HL-60 (cell line): Measurements from ENCODE around the gene PMVK.

Experiments
- DNase-seq, 2 experiments: peaks; one replicate each; pipeline ENCODE4 v3.0.0-alpha.2; 2010 to 2020; ENCODE audit warnings: low read depth in 1 of 2, low spot score in 1 of 2
- H3K27ac ChIP-seq: fragments of 250-450 bp; sonication (Bioruptor Pico); replicated peaks from 2 replicates; pipeline ENCODE4 v1.5.1; 2020; ENCODE audit warnings: mild to moderate bottlenecking, moderate library complexity
- H3K27me3 ChIP-seq: fragments of 250-450 bp; sonication (Bioruptor Pico); 2 replicates; pipeline ENCODE4 v1.5.1; 2021; ENCODE audit warnings: mild to moderate bottlenecking, moderate library complexity; ENCODE audit not compliant: insufficient read depth, poor library complexity, severe bottlenecking
- H3K4me3 ChIP-seq: replicated peaks from 2 replicates; pipeline ENCODE4 v1.5.1; 2011; ENCODE audit warnings: mild to moderate bottlenecking, control low read depth, low read length; ENCODE audit not compliant: insufficient read depth
- CTCF ChIP-seq: IDR thresholded peaks from one replicate; pipeline ENCODE4 v1.5.1; 2011; ENCODE audit warnings: low read length, control low read depth, inconsistent platforms; ENCODE audit not compliant: insufficient read depth
- GABPA ChIP-seq: IDR thresholded peaks from 2 replicates; pipeline ENCODE4 v1.6.1; 2012; ENCODE audit warnings: low read depth
- POLR2AphosphoS5 ChIP-seq: IDR thresholded peaks from 2 replicates; pipeline ENCODE4 v1.6.1; 2012; ENCODE audit warnings: low read depth
- REST ChIP-seq: IDR thresholded peaks from 2 replicates; pipeline ENCODE4 v1.6.1; 2012; ENCODE audit warnings: low read depth; ENCODE audit not compliant: insufficient replicate concordance
- SPI1 ChIP-seq: IDR thresholded peaks from 2 replicates; pipeline ENCODE4 v1.6.1; 2012; ENCODE audit warnings: low read depth, mild to moderate bottlenecking, borderline replicate concordance

The PMVK gene

GRCh38 chr1:154970631-154971340 is 34.3 kb upstream of the PMVK start, which contains the start of gene SHC1:
SHC1 (minus strand) TSS chr1:154970747; CDS start chr1:154970526, 221 bp downstream.
- H3K4me3 ChIP-seq = no peak within 1 kb of the TSS
- no peak for DNase-seq
- no peak for TF ChIP-seq SPI1
- no peaks in the 10 kb centered on the region for H3K27me3 ChIP-seq
- no peak within 1 kb of the TSS for H3K27ac ChIP-seq

- DNase-seq = no peak
- no peaks in the 10 kb centered on the region for H3K27me3 ChIP-seq
- no peak overlapping the region for H3K27ac ChIP-seq
- TF ChIP-seq REST (no peak), GABPA (no peak), POLR2AphosphoS5 (no peak), SPI1 (no peak), CTCF (no peak)
- no peak overlapping the region for H3K4me3 ChIP-seq
Measured at GRCh38 chr1:154969860-154970452, 33.4 kb upstream of the PMVK start.

- no peak for DNase-seq
- TF ChIP-seq REST (no peak), CTCF (no peak), POLR2AphosphoS5 (no peak), SPI1 (no peak), GABPA (no peak)
- no peaks in the 10 kb centered on the region for H3K27me3 ChIP-seq
- H3K4me3 ChIP-seq = no peak overlapping the region
- no peak overlapping the region for H3K27ac ChIP-seq
Measured at GRCh38 chr1:154969246-154969645, 32.7 kb upstream of the PMVK start.

- Histone ChIP-seq H3K27me3 (no peaks in the 10 kb centered on the region), H3K27ac (no peak overlapping the region), H3K4me3 (no peak overlapping the region)
- TF ChIP-seq GABPA (no peak), REST (no peak), CTCF (no peak), POLR2AphosphoS5 (no peak), SPI1 (no peak)
- no peak for DNase-seq
Measured at GRCh38 chr1:154968731-154969130, 32.2 kb upstream of the PMVK start.
